Measurements from ENCODE around the gene AP4M1. TPM values are rescaled to one million over a fixed set of nuclear protein-coding genes. Genes with fewer than 3 reads are reported as not detected.
A peak's percentile ranks its signal among the peaks of the same experiment; 100 is the strongest.

AP4M1 gene
- total RNA-seq, 2 donors from 2014 or later, result 20.2 to 20.8 TPM

DNA sequence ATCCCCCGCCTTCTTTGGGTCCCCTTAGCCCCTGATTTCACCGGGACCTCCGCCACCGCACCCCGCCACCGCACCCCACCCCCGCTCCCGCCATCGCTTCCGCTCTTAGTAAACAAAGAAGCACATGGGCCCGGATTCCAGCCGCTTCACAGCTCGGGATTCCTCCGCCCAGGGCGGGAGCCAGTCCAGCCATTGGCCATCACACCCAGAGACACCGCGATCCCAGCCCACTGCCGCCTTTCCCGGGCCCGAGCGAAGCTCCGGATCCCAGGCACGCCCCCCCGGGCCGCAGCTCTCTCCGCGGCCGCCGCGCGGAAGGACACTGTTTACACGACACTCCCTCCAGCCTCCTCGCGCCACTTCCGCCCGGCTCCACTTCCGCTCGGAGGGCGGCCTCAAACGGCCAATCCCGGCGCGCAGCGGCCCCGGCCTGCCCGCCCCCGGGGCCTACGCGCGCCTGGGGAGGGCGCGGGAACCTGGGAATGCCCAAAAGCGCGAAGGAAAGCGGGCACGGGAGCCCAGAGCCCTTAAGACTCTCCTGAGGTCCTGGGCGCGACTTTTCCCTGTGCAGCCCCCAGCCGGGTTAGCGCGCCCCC, 925 bp upstream of the AP4M1 start:
- ATAC-seq (peak; percentile 82), DNase-seq (peak; percentile 94 to 96)
- intact Hi-C loops (cut with DNase I, micrococcal nuclease), result no loop called here

DNA sequence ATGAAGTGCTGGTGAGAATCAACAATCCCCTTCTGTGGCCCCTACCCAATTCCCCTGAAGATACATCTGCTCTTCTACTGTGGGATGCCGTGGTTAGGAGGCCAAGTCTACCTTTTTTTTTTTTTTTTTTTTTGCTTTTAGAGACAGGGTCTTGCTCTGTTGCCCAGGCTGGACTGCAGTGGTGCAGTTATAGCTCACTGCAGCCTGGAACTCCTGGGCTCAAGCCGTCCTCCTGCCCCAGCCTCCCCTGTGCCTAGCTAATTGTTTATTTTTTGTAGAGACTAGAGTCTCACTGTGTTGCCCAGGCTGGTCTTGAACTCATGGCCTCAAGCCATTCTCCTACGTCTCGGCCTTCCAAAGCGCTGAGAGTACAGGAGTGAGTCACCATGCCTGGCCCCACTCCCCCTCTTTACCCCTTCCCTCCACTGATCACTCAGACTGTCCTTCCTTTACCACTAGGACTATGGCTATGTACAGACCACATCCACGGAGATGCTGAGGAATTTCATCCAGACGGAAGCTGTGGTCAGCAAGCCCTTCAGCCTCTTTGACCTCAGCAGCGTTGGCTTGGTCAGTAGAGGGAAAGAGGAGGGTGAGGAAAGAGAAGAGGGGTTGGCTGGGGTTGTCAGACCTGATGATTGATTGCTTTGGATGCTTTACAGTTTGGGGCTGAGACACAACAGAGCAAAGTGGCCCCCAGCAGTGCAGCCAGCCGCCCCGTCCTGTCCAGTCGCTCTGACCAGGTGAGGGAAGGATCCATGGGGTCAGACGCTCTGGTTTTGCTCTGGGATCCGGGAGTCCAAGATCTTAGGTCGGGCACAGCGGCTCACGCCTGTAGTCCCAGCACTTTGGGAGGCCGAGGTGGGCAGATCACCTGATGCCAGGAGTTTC, 1.8 kb downstream of the AP4M1 start:
- intact Hi-C loops (cut with DNase I, micrococcal nuclease), result no loop called here
- ATAC-seq (no peak), DNase-seq (no peak)

GRCh38 chr7:100105534-100105933, 4.1 kb downstream of the AP4M1 start:
- DNase-seq (no peak), ATAC-seq (no peak)
- intact Hi-C loops (cut with DNase I, micrococcal nuclease), result no loop called here

DNA sequence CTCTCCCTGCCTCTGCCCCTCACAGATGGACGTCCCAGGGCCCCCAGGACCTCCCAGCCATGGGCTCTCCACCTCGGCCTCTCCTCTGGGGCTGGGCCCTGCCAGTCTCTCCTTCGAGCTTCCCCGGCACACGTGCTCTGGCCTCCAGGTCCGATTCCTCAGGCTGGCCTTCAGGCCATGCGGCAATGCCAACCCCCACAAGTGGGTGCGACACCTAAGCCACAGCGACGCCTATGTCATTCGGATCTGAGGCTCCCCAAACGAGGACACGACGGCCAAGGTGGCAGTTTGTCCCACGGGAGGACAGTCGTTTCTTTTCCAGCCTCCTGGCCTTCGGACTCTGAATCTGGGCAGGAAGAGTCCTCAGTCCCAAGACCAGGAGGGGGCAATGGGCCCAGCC, 5.2 kb downstream of the AP4M1 start:
- no peak for ATAC-seq
- no peak for DNase-seq
- intact Hi-C loops (cut with DNase I, micrococcal nuclease), result no loop called here

GRCh38 chr7:100107125-100107737, 5.8 kb downstream of the AP4M1 start:
- DNase-seq (no peak), ATAC-seq (no peak)
- intact Hi-C loops (cut with DNase I, micrococcal nuclease), result no loop called here

DNA sequence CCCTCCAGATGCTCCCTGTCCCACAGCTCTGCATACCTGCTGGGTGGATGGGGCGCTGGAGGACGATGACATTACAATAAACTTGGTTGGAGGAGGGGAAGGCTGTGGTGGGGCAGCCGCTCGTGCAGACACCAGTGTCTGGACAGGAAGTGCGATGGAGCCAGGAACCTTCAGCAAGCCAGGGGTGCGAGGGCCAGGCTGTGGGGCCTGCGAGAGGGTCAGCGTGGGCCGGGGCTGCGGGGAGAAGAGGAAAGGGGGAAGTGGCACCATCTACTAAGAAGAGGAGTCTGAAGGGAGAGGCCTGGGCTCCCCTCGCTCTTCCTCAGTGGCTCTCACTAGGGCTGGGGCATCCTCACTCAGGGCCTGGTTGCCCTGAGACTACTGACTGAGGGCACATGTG, 6.4 kb downstream of the AP4M1 start:
- DNase-seq, result no peak
- intact Hi-C loops (cut with DNase I, micrococcal nuclease), result no loop called here
- no peak for ATAC-seq

GRCh38 chr7:100109521-100110163, 8.2 kb downstream of the AP4M1 start:
- ATAC-seq (peak; percentile 27), DNase-seq (no peak)
- intact Hi-C loops (cut with DNase I, micrococcal nuclease), result no loop called here

DNA sequence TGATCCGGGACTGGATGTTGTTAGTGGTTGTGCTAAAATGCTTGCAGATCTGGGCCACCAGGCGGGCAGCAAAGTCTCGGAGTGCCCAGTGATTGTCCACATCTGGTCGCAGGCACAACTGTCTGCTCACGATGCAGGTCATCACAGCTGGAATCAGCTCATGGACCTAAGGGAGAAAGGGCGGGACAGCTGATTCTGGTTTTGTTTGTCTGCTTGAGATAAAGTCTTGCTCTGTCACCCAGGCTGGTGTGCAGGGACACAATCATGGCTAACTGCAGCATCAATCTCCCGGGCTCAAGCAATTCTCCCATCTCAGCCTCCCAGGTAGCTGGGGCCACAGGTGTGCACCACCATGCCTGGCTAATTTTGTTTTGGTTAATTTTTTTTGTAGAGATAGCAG, 9.7 kb downstream of the AP4M1 start:
- intact Hi-C loops (cut with DNase I, micrococcal nuclease), result no loop called here
- DNase-seq (no peak), ATAC-seq (no peak)

GRCh38 chr7:100111914-100112313, 10.5 kb downstream of the AP4M1 start:
- intact Hi-C loops (cut with DNase I, micrococcal nuclease), result no loop called here
- ATAC-seq (no peak), DNase-seq (no peak)

GRCh38 chr7:100115026-100115425, 13.6 kb downstream of the AP4M1 start:
- ATAC-seq (no peak), DNase-seq (no peak)
- intact Hi-C loops (cut with DNase I, micrococcal nuclease), result no loop called here

DNA sequence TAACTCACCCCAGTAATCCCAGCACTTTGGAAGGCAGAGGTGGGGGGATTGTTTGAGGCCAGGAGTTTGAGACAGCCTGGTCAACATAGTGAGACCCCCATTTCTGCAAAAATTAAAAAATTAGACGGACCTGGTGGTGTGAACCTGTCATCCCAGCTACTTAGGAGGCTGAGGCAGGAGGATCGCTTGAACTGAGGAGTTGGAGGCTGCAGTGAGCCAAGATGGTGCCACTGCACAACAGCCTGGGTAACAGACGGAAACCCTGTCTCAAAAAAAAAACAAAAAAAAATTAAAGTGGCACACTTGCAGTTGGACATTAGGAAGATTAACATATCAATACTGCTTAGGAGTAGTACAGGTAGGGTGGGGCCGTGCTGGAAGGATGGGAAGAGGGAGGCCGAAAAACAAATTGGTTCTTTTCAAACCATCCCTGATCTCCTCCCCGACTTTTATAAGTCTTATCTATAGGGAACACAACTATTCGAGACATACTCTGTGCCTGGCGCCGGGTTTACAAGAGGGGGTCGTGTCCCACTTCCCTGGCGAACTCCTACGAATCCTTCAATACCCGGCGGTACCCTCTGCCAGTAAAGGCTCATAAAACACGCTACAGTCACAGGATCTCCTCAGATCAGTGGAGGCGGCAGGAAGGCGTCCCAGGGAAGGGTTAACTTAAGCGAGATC, 17.1 kb downstream of the AP4M1 start:
- intact Hi-C loops (cut with DNase I, micrococcal nuclease), result no loop called here
- DNase-seq, result no peak
- no peak for ATAC-seq

DNA sequence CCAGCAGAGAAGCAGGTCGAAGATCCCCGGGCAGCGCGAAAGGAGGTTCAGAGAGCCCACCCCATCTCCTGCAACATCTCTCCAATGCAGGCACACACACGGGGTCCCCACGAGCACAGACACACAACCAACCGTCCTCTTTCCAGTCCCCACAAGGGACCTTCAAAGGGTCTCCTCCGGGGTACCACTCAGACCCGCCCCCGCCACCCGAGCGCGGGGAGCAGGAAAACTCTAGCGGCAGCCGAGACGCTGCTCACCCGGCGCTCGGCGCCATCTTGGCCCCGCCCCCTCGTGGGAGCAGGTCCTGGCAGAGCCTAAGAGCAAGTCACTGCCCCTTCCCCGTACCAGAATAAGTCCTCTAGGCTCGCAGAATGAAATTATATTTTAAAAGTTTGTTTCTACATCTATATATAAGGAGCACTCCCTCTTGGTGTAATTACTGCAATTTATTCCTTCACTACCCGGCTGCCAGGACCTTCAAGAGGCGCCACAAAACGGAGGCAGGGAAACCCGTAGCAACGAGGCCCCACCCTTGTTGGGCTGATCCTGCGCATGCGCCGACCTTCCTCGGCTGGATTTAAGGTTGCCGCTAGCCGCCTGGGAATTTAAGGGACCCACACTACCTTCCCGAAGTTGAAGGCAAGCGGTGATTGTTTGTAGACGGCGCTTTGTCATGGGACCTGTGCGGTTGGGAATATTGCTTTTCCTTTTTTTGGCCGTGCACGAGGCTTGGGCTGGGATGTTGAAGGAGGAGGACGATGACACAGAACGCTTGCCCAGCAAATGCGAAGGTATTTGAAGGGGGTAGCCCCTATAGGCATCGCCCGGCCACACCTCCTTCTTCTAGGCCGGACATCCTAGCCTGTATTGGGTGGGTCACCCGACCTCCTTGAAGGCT, 17.9 kb downstream of the AP4M1 start, which contains the start of the genes CNPY4 and TAF6:
Gene CNPY4 (plus strand): TSS at position 563 of the 898 bp plus-strand sequence. CDS start 111 bp downstream, at position 674.
Gene TAF6 (minus strand): TSS at position 287 of the 898 bp plus-strand sequence. CDS start 5,149 bp downstream, outside the sequence.
- peak; percentile 86 for ATAC-seq
- intact Hi-C loops (cut with DNase I, micrococcal nuclease), result no loop called here
- DNase-seq, result peak; percentile 95

DNA sequence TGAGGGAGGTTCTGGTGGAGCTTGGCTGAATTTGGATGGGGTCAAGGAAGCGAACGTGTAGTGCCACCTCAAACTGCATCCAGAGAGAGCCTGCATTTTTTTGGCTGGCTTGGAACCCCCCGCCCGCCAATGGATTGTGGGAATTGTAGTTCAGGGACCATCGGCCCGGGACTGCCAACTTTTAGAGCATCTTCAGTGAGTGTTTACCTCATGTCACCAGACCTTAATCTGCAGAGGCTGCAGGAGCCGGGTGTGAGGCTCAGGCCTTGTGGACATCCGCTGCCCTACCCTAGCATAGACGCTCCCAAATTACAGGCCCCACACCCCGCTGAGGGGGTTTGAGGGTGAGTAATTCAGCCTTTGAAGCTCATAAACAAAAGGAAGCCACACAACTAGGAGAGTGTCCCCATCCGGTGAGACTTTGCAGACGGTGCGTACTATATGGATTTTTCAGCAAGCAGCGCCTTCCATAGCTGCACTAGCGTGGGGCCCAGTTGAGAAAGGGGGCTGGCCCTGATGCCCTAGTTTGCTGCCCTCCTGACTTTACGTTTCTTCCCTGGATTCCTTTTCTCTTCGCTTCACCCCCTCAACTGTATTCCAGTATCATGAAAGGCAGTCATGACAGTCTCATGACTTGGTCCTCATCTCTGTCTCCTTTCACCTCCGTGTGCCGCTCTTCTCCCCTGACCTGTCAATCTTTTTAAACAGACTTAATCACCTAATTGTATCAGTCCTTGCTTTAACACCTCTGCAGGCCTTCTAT, 18.7 kb downstream of the AP4M1 start:
- intact Hi-C loops (cut with DNase I, micrococcal nuclease), result no loop called here
- ATAC-seq (peak; percentile 9), DNase-seq (peak; percentile 57 to 58)

DNA sequence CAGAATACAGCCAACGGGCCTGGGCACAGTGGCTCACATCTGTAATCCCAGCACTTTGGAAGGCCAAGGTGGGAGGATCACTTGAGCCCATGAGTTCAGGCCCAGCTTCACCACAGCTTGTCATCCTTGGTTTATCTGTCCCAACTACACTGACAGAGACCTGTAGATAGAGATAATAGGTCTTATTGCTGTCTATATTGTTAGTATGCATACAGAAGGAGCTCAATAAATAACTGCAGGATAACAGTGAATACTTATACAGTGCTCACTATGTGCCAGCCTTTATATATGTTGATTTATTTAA, 19.2 kb downstream of the AP4M1 start:
- DNase-seq (no peak), ATAC-seq (no peak)
- intact Hi-C loops (cut with DNase I, micrococcal nuclease), result no loop called here

DNA sequence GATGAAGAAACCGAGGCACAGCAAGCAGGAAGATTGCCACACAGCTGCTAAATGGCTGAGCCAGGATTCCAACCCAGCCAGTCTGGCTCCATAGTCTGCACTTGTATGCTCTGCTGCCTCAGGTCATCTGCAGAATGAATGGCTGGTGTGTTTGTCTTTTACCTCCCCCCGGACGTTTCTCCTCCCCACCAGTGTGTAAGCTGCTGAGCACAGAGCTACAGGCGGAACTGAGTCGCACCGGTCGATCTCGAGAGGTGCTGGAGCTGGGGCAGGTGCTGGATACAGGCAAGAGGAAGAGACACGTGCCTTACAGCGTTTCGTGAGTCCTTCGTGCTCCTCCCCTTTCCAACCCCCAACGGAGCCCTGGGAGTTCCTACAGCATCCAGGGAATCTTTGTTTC, 20.6 kb downstream of the AP4M1 start:
- DNase-seq, result no peak
- intact Hi-C loops (cut with DNase I, micrococcal nuclease), result no loop called here
- no peak for ATAC-seq

DNA sequence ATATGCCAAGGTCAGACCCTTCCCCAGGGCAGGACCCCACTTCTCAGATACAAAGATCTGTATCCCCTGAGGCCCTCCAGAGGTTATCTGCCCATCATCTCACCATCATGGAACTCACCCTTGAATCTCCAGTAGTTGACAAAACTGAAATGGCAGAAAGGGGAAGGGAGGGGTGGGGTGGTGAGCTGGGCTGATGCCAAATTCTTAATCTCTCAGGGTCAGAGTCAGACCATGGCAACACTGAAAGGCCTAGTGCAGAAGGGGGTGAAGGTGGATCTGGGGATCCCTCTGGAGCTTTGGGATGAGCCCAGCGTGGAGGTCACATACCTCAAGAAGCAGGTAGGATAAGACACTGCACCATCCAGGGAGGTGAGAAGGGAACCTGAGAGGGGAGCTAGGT, 21.1 kb downstream of the AP4M1 start:
- intact Hi-C loops (cut with DNase I, micrococcal nuclease), result no loop called here
- no peak for DNase-seq
- no peak for ATAC-seq

All from left colon (tissue), 2 donors.